Keratinocyte (primary cell): ENCODE measurements around the gene DLL1. TPM values are rescaled to one million over a fixed set of nuclear protein-coding genes. Genes with fewer than 3 reads are reported as not detected.

Experiments used
- DNase-seq: peaks from one replicate; pipeline ENCODE4 v3.0.0-alpha.2; 2011; ENCODE audit warnings: low read depth, missing footprints, low spot score
- FAIRE-seq: peaks from 2 replicates; lab custom pipeline; 2011; peaks lifted over from hg19 to GRCh38; lab: Jason Lieb, UNC
- H2AFZ ChIP-seq: 2 replicates; pipeline ENCODE4 v1.6.0; 2012; ENCODE audit warnings: low read length, control low read depth, inconsistent platforms; ENCODE audit not compliant: control insufficient read depth
- H3K27ac ChIP-seq: 2 replicates; pipeline ENCODE4 v1.5.1; 2011; ENCODE audit warnings: low read length; ENCODE audit not compliant: control insufficient read depth, insufficient read depth
- H3K27me3 ChIP-seq: 3 replicates; pipeline ENCODE4 v1.6.0; 2011; ENCODE audit warnings: low read length; ENCODE audit not compliant: control insufficient read depth, insufficient read depth; ENCODE audit errors: extremely low read depth
- H3K36me3 ChIP-seq, 2 experiments: 2 replicates in 1 of 2; 3 replicates in 1 of 2; pipeline ENCODE4 v1.5.1; 2011; ENCODE audit warnings: low read length in 2 of 2, mild to moderate bottlenecking in 1 of 2; ENCODE audit not compliant: control insufficient read depth in 2 of 2, insufficient read depth in 2 of 2; ENCODE audit errors: extremely low read depth in 1 of 2
- H3K4me1 ChIP-seq: 3 replicates; pipeline ENCODE4 v1.5.1; 2011; ENCODE audit warnings: low read length; ENCODE audit not compliant: control insufficient read depth, insufficient read depth; ENCODE audit errors: extremely low read depth
- H3K4me2 ChIP-seq: 3 replicates; pipeline ENCODE4 v1.6.0; 2011; ENCODE audit warnings: low read depth, low read length; ENCODE audit not compliant: control insufficient read depth, insufficient read depth; ENCODE audit errors: extremely low read depth
- H3K4me3 ChIP-seq, 3 experiments: fragments of 200-600 bp in 1 of 3; sonication (generic) in 1 of 3; 2 replicates in 2 of 3; 3 replicates in 1 of 3; pipeline ENCODE4 v1.5.1; 2011 to 2016; ENCODE audit warnings: low read length in 3 of 3, mild to moderate bottlenecking in 3 of 3, control low read depth in 2 of 3, inconsistent platforms in 1 of 3, low read depth in 1 of 3, mixed read lengths in 1 of 3, mixed run types in 1 of 3, moderate library complexity in 1 of 3; ENCODE audit not compliant: control insufficient read depth in 2 of 3, insufficient read depth in 2 of 3; ENCODE audit errors: extremely low read depth in 1 of 3
- H3K79me2 ChIP-seq: 2 replicates; pipeline ENCODE4 v1.6.0; 2012; ENCODE audit warnings: low read length; ENCODE audit not compliant: control insufficient read depth, insufficient read depth
- H3K9ac ChIP-seq: 3 replicates; pipeline ENCODE4 v1.6.0; 2011; ENCODE audit warnings: low read length; ENCODE audit not compliant: control insufficient read depth, insufficient read depth; ENCODE audit errors: extremely low read depth
- H3K9me1 ChIP-seq: 3 replicates; pipeline ENCODE4 v1.6.0; 2011; ENCODE audit warnings: low read length; ENCODE audit not compliant: control insufficient read depth, insufficient read depth; ENCODE audit errors: extremely low read depth
- H3K9me3 ChIP-seq: 2 replicates; pipeline ENCODE4 v1.5.1; 2012; ENCODE audit warnings: low read depth, low read length; ENCODE audit not compliant: control insufficient read depth
- H4K20me1 ChIP-seq: 3 replicates; pipeline ENCODE4 v1.6.0; 2011; ENCODE audit warnings: low read length; ENCODE audit not compliant: control insufficient read depth, insufficient read depth; ENCODE audit errors: extremely low read depth
- EZH2 ChIP-seq: IDR thresholded peaks from one replicate; pipeline ENCODE4 v1.6.1; 2012; ENCODE audit warnings: inconsistent platforms, mild to moderate bottlenecking, low read length, moderate library complexity
- dilution Hi-C: fragments of 300-500 bp; cut with MboI; formaldehyde crosslinking; loops from one replicate; pipeline ENCODE4 v1.7.0; 2020; ENCODE audit warnings: low sequenced_read_pairs; ENCODE audit not compliant: extremely low pct_ligation_motif_present
- polyA plus RNA-seq, 5 experiments: library from polyadenylated mRNA; depleted of rRNA in 3 of 5; stranded (reverse) in 3 of 5; stranded (forward) in 1 of 5; unstranded in 1 of 5; fragments of >200 nt; gene quantifications; 1 replicate in 1 of 5; 2 replicates in 3 of 5; 3 replicates in 1 of 5; pipeline versions ENCODE4 v1.2.1 to v1.2.3, GENCODE V29; 2011 to 2012; ENCODE audit warnings: missing spikeins in 2 of 5, low read depth in 1 of 5, low replicate concordance in 1 of 5
- TF ChIP-seq, protein P1 (sequence below), 3 experiments: IDR thresholded peaks in 1 of 3; conservative IDR thresholded peaks in 1 of 3; optimal IDR thresholded peaks in 1 of 3; 2 replicates in 2 of 3; 3 replicates in 1 of 3; pipeline versions ENCODE3 to v1.5.1; 2011; ENCODE audit warnings: low read length in 3 of 3, mild to moderate bottlenecking in 3 of 3, moderate library complexity in 2 of 3, control low read depth in 1 of 3, inconsistent platforms in 1 of 3; ENCODE audit not compliant: insufficient read depth in 2 of 3; ENCODE audit errors: extremely low read depth in 1 of 3

DLL1 gene
- polyA plus RNA-seq, 1 donor (not counting 4 experiments of a cell fraction or from before 2014, with no cell fraction given), result 8.2 TPM

GRCh38 chr6:170289951-170290295 lies 955 bp downstream of the DLL1 start:
- H3K27me3 ChIP-seq, result no peaks in the 10 kb centered on the region

DNA sequence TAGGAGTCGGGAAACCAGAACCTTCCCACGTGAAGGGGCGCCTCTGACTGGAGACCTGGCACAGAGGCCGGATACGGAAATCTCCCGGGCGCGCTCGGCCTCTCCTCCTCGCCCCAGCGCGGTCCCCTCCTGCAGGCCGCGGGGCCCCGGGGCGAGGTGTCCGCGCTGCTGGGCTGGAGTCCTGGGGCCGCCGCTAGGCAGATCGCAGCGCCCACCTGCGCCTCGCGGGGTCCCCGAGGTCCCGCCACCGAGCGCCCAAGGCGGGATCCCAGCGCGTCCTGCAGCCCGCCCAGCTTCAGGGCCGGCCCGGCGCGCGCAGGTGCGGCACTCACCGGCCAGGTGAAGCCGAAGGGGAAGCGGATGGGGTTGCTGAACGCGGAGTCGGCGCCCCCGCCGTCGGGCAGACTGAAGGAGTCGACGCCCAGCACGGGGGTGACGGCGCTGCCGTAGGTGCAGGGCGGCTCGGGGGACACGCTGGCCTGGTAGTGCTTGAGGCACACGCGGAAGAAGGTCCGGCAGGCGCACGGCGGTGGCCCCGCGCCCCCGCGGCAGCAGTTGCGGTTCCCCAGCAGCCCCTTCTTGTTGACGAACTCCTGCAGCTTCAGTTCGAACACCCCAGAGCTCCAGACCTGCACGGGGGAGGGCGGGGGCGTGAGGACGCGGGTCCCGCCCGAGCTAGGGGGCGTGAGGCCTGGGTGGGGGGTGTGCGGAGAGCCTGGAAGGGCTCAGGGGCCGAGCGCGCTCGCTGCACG lies 1.5 kb downstream of the DLL1 start:
- FAIRE-seq (no peak), DNase-seq (no peak)
- peak overlapping the region; percentile 72 to 92 (median 81) for H3K4me3 ChIP-seq
- peak overlapping the region; percentile 79 for H3K9ac ChIP-seq
- peak overlapping the region; percentile 20 for H3K27ac ChIP-seq
- H3K79me2 ChIP-seq, result peaks cover 39% of the 10 kb centered on the region
- no peak overlapping the region for H2AFZ ChIP-seq
- TF ChIP-seq, protein P1, sequence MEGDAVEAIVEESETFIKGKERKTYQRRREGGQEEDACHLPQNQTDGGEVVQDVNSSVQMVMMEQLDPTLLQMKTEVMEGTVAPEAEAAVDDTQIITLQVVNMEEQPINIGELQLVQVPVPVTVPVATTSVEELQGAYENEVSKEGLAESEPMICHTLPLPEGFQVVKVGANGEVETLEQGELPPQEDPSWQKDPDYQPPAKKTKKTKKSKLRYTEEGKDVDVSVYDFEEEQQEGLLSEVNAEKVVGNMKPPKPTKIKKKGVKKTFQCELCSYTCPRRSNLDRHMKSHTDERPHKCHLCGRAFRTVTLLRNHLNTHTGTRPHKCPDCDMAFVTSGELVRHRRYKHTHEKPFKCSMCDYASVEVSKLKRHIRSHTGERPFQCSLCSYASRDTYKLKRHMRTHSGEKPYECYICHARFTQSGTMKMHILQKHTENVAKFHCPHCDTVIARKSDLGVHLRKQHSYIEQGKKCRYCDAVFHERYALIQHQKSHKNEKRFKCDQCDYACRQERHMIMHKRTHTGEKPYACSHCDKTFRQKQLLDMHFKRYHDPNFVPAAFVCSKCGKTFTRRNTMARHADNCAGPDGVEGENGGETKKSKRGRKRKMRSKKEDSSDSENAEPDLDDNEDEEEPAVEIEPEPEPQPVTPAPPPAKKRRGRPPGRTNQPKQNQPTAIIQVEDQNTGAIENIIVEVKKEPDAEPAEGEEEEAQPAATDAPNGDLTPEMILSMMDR (optimal IDR thresholded peaks at IDR 0.05 in 1 of 3, IDR thresholded peaks at IDR 0.05 in 1 of 3, conservative IDR thresholded peaks at IDR 0.05 in 1 of 3; ENCODE audit: extremely low read depth in 1 of 3, insufficient read depth in 2 of 3, low read length in 3 of 3), result no peak
- no peak for TF ChIP-seq EZH2
- dilution Hi-C loops, result no loop called here
- no peaks in the 10 kb centered on the region for H3K9me1 ChIP-seq
- H4K20me1 ChIP-seq, result peaks cover 8% of the 10 kb centered on the region
- H3K36me3 ChIP-seq, result peaks cover 17 to 22% of the 10 kb centered on the region in 2 experiments
- H3K9me3 ChIP-seq, result no peaks in the 10 kb centered on the region
- peak overlapping the region; percentile 79 for H3K4me2 ChIP-seq
- H3K27me3 ChIP-seq, result no peaks in the 10 kb centered on the region
- H3K4me1 ChIP-seq, result peaks cover 38% of the 10 kb centered on the region

More at GRCh38 chr6:170289951-170290295, 955 bp downstream of the DLL1 start:
- no peak for DNase-seq
- Histone ChIP-seq H3K9me1 (no peaks in the 10 kb centered on the region), H4K20me1 (peaks cover 8% of the 10 kb centered on the region), H3K27ac (peak overlapping the region; percentile 52), H3K79me2 (peaks cover 39% of the 10 kb centered on the region), H3K9me3 (no peaks in the 10 kb centered on the region), H3K4me3 (peak overlapping the region; percentile 72 to 92 (median 81)), H3K4me2 (peak overlapping the region; percentile 48), H3K36me3 (peaks cover 15 to 20% of the 10 kb centered on the region in 2 experiments), H2AFZ (no peak overlapping the region), H3K9ac (peak overlapping the region; percentile 79), H3K4me1 (peaks cover 38% of the 10 kb centered on the region)
- TF ChIP-seq, protein P1 (optimal IDR thresholded peaks at IDR 0.05 in 1 of 3, IDR thresholded peaks at IDR 0.05 in 1 of 3, conservative IDR thresholded peaks at IDR 0.05 in 1 of 3; ENCODE audit: extremely low read depth in 1 of 3, insufficient read depth in 2 of 3, low read length in 3 of 3), result no peak
- TF ChIP-seq EZH2, result no peak
- FAIRE-seq, result no peak
- dilution Hi-C loops, result no loop called here
